ENCODE measurements around the gene FLVCR2. TPM values are rescaled to one million over a fixed set of nuclear protein-coding genes. Genes with fewer than 3 reads are reported as not detected.

FLVCR2 gene
- total RNA-seq, 1 donor from 2014 or later: 3.4 TPM

GRCh38 chr14:75660238-75660629 lies 81.8 kb downstream of the FLVCR2 start:
- Histone ChIP-seq H3K9me3 (no peaks in the 10 kb centered on the region), H3K36me3 (peaks cover 0 to 12% of the 10 kb centered on the region in 2 donors), H3K4me1 (peaks cover 4 to 6% of the 10 kb centered on the region in 2 donors), H3K27ac (peak overlapping the region; percentile 78 to 87), H3K27me3 (no peaks in the 10 kb centered on the region), H3K4me3 (peak overlapping the region; percentile 74 to 100)
- intact Hi-C loops (cut with DNase I): loop anchor here (2.0 to 5.0 kb wide), 2 partner anchors 323 to 492 kb away; partner anchors contain the start of gene GPATCH2L
- TF ChIP-seq CTCF (IDR thresholded peaks at IDR 0.05): no peak
- no peak for DNase-seq (ENCODE audit: low spot score in 2 of 2)

DNA sequence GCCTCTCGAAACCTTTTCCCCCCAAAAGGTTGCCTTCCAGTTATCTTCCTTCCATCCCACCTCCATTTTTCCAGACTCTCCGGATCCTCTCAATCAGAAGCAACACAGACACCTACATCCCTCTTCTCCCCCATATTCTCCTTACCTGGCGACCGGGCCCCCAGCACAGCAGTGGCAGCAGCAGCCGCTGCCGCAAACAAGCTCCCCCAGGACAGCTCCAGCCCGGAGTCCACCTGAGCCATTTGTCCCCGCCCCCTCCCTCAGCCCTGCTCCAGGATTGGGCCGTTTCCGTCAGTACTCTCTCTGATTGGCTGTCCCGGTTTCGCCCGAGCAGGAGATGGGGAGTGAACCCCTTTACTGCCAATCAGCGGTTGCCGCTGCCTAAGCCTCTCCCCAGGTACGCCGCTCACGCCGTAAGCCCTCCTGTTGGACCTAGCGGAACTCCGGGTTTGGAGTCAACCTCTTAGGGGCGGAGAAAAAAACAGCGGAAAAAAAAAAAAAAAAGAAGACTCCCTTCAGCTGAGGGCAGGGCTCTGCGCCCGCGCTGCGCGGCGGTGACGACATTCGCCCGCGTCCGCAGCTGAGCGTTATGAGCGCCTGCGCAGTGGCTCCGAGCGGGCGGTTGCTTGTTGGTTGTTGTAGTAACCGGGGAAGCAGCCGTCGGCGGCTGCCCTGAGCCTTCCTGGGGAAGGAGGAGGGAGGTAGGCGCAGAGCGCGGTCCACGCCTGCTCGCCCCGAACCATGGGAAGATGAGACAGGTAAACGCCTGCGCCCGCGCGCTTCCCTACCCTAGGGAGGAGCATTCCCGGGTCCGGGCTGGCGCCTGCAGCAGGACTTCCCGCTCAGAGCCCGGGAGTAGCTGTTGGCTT lies 82.4 kb downstream of the FLVCR2 start, which contains the start of the genes ERG28 and TTLL5:
Gene ERG28, minus strand, starts transcription at position 247 of the 869 bp plus-strand sequence. CDS start 3,374 bp downstream, outside the sequence.
Gene TTLL5, plus strand, starts transcription at position 617 of the 869 bp plus-strand sequence. CDS start 1,904 bp downstream, outside the sequence.
- H3K27ac ChIP-seq: peak within 1 kb of the TSS; percentile 78 to 87
- no peak for TF ChIP-seq CTCF (IDR thresholded peaks at IDR 0.05)
- H3K4me1 ChIP-seq: peaks cover 4 to 6% of the 10 kb centered on the region in 2 donors
- H3K36me3 ChIP-seq: peaks cover 0 to 7% of the 10 kb centered on the region in 2 donors
- no peaks in the 10 kb centered on the region for H3K9me3 ChIP-seq
- no peaks in the 10 kb centered on the region for H3K27me3 ChIP-seq
- peak; percentile 94 to 98 for DNase-seq (ENCODE audit: low spot score in 2 of 2)
- intact Hi-C loops (cut with DNase I): loop anchor here (1.0 to 5.0 kb wide), 3 partner anchors 42 to 491 kb away; partner anchors contain the start of gene GPATCH2L
- H3K4me3 ChIP-seq: peak within 1 kb of the TSS; percentile 74 to 100

DNA sequence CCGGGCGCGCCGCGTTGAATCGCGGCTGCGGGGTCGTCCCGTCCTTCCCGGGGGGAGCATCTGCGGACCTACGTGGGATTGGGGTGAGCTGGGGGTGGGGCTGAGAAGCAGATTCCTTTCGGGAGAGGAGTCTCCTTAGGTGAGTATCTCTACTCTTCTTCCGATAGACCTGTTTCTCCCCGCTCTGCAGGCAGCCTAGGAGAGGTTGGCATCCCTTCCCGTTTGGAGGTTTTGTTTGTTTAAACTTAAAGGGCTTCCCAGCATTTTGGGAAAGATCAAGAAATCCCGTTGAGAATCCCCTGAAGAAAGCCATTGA lies 83.0 kb downstream of the FLVCR2 start:
- Histone ChIP-seq H3K9me3 (no peaks in the 10 kb centered on the region), H3K27me3 (no peaks in the 10 kb centered on the region), H3K4me1 (peaks cover 4 to 6% of the 10 kb centered on the region in 2 donors), H3K4me3 (peak overlapping the region; percentile 74 to 100), H3K27ac (peak overlapping the region; percentile 78 to 87), H3K36me3 (peaks cover 0 to 2% of the 10 kb centered on the region in 2 donors)
- DNase-seq (ENCODE audit: low spot score in 2 of 2): no peak
- intact Hi-C loops (cut with DNase I): loop anchor here (1.0 to 5.0 kb wide), 3 partner anchors 42 to 491 kb away; partner anchors contain the start of gene GPATCH2L
- no peak for TF ChIP-seq CTCF (IDR thresholded peaks at IDR 0.05)

- Histone ChIP-seq H3K36me3 (no peaks in the 10 kb centered on the region), H3K4me1 (peaks cover 4 to 6% of the 10 kb centered on the region in 2 donors), H3K27ac (no peak overlapping the region), H3K9me3 (no peaks in the 10 kb centered on the region), H3K4me3 (no peak overlapping the region), H3K27me3 (no peaks in the 10 kb centered on the region)
- intact Hi-C loops (cut with DNase I): loop anchor here (5.0 kb wide), 1 partner anchor 489 kb away; the partner anchor contains the start of gene GPATCH2L
- TF ChIP-seq CTCF (IDR thresholded peaks at IDR 0.05): no peak
- no peak for DNase-seq (ENCODE audit: low spot score in 2 of 2)
These were observed 84.5 kb downstream of the FLVCR2 start for GRCh38 chr14:75662966-75663365.

DNA sequence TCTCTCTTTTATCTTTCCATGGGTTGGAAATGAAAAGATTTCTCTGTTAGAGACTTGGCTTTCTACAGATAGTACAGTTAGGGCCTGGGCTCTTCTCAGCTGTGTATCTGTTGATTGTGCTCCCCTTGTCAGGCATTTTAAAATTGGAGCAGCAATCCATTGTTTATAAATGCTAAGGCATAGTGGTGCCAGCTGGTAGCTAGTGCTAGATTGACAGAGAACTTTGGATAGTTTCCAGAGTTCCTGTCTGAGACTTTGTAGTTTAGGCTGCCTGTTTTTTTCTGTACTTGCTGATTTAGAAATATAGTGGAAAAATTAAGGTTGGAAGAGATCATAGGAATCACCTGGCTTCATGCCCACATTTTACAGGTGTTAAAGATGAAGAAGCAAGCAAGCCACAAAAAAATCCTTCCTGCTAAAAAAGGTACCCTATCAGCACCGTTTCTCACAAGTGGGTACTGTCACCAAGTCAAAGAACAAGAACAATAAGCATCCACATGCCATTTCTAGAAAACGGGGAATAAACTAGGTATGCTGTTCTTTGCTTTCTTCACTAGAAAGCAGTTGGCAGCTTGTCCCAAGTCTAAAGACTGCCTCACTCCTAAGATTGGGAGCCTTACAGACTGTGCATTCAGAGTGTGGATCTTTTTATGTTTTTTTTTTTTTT lies 88.8 kb downstream of the FLVCR2 start:
- H3K27me3 ChIP-seq: no peaks in the 10 kb centered on the region
- DNase-seq (ENCODE audit: low spot score in 2 of 2): no peak
- peaks cover 7 to 16% of the 10 kb centered on the region in 2 donors for H3K36me3 ChIP-seq
- H3K27ac ChIP-seq: no peak overlapping the region
- no peak overlapping the region for H3K4me3 ChIP-seq
- no peaks in the 10 kb centered on the region for H3K4me1 ChIP-seq
- no peaks in the 10 kb centered on the region for H3K9me3 ChIP-seq
- intact Hi-C loops (cut with DNase I): no loop called here
- TF ChIP-seq CTCF (IDR thresholded peaks at IDR 0.05): no peak
